GM23338 (cell line): ENCODE results near the gene FABP1. TPM values are rescaled to one million over a fixed set of nuclear protein-coding genes. Genes with fewer than 3 reads are reported as not detected.
A peak's percentile ranks its signal among the peaks of the same experiment; 100 is the strongest.

Experiments used
- ATAC-seq: fragments of 200-7000 bp; cut with Tn5 transposase; 3 replicates; pipeline ENCODE4 v1.9.1; 2020
- DNase-seq: peaks from one replicate; pipeline ENCODE4 v3.0.0-alpha.2; 2015; ENCODE audit warnings: low spot score
- H2AFZ ChIP-seq: fragments of 200-600 bp; sonication (generic); 2 replicates; pipeline ENCODE4 v1.8.0; 2016; ENCODE audit warnings: antibody characterized with exemption, mild to moderate bottlenecking, moderate library complexity
- H3F3A ChIP-seq: fragments of 200-600 bp; sonication (generic); replicated peaks from 2 replicates; pipeline ENCODE4 v1.8.0; 2017; ENCODE audit warnings: antibody characterized with exemption, mixed run types, low read depth
- H3K27ac ChIP-seq: fragments of 200-600 bp; sonication (generic); 2 replicates; pipeline ENCODE4 v1.6.1; 2016; ENCODE audit warnings: low read depth
- H3K27me3 ChIP-seq: fragments of 200-600 bp; sonication (generic); 2 replicates; pipeline ENCODE4 v1.8.0; 2016; ENCODE audit warnings: mild to moderate bottlenecking, mixed run types, moderate library complexity; ENCODE audit not compliant: insufficient read depth
- H3K36me3 ChIP-seq: fragments of 200-600 bp; sonication (generic); 2 replicates; pipeline ENCODE4 v1.8.0; 2016; ENCODE audit warnings: mild to moderate bottlenecking; ENCODE audit not compliant: insufficient read depth
- H3K4me1 ChIP-seq: fragments of 200-600 bp; sonication (generic); 2 replicates; pipeline ENCODE4 v1.8.0; 2016; ENCODE audit warnings: mild to moderate bottlenecking, moderate library complexity; ENCODE audit not compliant: insufficient read depth
- H3K4me2 ChIP-seq: fragments of 200-600 bp; sonication (generic); 2 replicates; pipeline ENCODE4 v1.7.1; 2017; ENCODE audit warnings: mixed run types
- H3K4me3 ChIP-seq: fragments of 200-600 bp; sonication (generic); 2 replicates; pipeline ENCODE4 v1.6.1; 2016; ENCODE audit warnings: mixed run types
- H3K79me2 ChIP-seq: fragments of 200-600 bp; sonication (generic); replicated peaks from 2 replicates; pipeline ENCODE4 v1.8.0; 2017; ENCODE audit warnings: mild to moderate bottlenecking; ENCODE audit not compliant: insufficient read depth
- H3K9me2 ChIP-seq: fragments of 200-600 bp; sonication (generic); 2 replicates; pipeline ENCODE4 v1.8.0; 2017; ENCODE audit not compliant: insufficient read depth
- H4K20me1 ChIP-seq: fragments of 200-600 bp; sonication (generic); replicated peaks from 2 replicates; pipeline ENCODE4 v1.8.0; 2017; ENCODE audit warnings: mild to moderate bottlenecking; ENCODE audit not compliant: insufficient read depth
- H3K27ac Mint-ChIP-seq: 2 replicates; pipeline ENCODE4 v1.8.0; 2020; ENCODE audit warnings: inconsistent platforms, mild to moderate bottlenecking, moderate library complexity, mixed read lengths
- H3K27me3 Mint-ChIP-seq: 3 replicates; pipeline ENCODE4 v1.8.0; 2022; ENCODE audit warnings: low read depth, mild to moderate bottlenecking, moderate library complexity, mixed read lengths, inconsistent platforms; ENCODE audit not compliant: insufficient read depth, poor library complexity
- H3K36me3 Mint-ChIP-seq: 3 replicates; pipeline ENCODE4 v1.8.0; 2021; ENCODE audit warnings: low read depth, mild to moderate bottlenecking, inconsistent platforms, moderate library complexity, mixed read lengths
- H3K4me1 Mint-ChIP-seq: 3 replicates; pipeline ENCODE4 v1.8.0; 2020; ENCODE audit warnings: mild to moderate bottlenecking, inconsistent platforms, mixed read lengths
- H3K4me3 Mint-ChIP-seq: 3 replicates; pipeline ENCODE4 v1.8.0; 2021; ENCODE audit warnings: moderate library complexity, mild to moderate bottlenecking, inconsistent platforms, mixed read lengths
- H3K9me3 Mint-ChIP-seq: 3 replicates; pipeline ENCODE4 v1.8.0; 2020; ENCODE audit warnings: moderate library complexity, mild to moderate bottlenecking, inconsistent platforms, mixed read lengths
- CREB1 ChIP-seq: fragments of 250-450 bp; sonication (Bioruptor Pico); IDR thresholded peaks from 2 replicates; pipeline ENCODE4 v1.5.0; 2020; ENCODE audit warnings: low read depth, mild to moderate bottlenecking, moderate library complexity
- EZH2 ChIP-seq: fragments of 200-600 bp; sonication (generic); IDR thresholded peaks from one replicate; pipeline ENCODE4 v1.8.0; 2017; ENCODE audit warnings: antibody characterized with exemption, mild to moderate bottlenecking, low read depth; ENCODE audit not compliant: unreplicated experiment
- EZH2phosphoT487 ChIP-seq: fragments of 200-600 bp; sonication (generic); IDR thresholded peaks from one replicate; pipeline ENCODE4 v1.8.1; 2018; ENCODE audit warnings: antibody characterized with exemption; ENCODE audit not compliant: unreplicated experiment
- JUNB ChIP-seq: IDR thresholded peaks from one replicate; pipeline ENCODE4 v1.6.1; 2016; ENCODE audit warnings: antibody characterized with exemption; ENCODE audit not compliant: unreplicated experiment
- STAT1 ChIP-seq: IDR thresholded peaks from one replicate; pipeline ENCODE4 v1.6.1; 2016; ENCODE audit warnings: antibody characterized with exemption; ENCODE audit not compliant: unreplicated experiment
- ZNF331 ChIP-seq: fragments of 250-450 bp; sonication (Bioruptor Pico); IDR thresholded peaks from 2 replicates; pipeline ENCODE4 v1.5.0; 2020; ENCODE audit warnings: low read depth, mild to moderate bottlenecking, moderate library complexity
- polyA plus RNA-seq: library from polyadenylated mRNA; unstranded; fragments of >200 nt; fragmentation: Nextera tagmentation; extraction: Ambion mirVana; gene quantifications from 2 replicates; pipeline ENCODE4 v1.2.1, GENCODE V29; 2016
- total RNA-seq: library from RNA; depleted of rRNA; stranded (reverse); fragments of >200 nt; shearing (Covaris generic); gene quantifications from 2 replicates; pipeline ENCODE4 v1.2.3, GENCODE V29; 2014
- TF ChIP-seq, protein P1 (sequence below): fragments of 250-450 bp; sonication (Bioruptor Pico); IDR thresholded peaks from 2 replicates; pipeline ENCODE4 v1.5.0; 2020; ENCODE audit warnings: mild to moderate bottlenecking, moderate library complexity

FABP1 gene
- total and polyA plus RNA-seq, 2 experiments from 2014 or later, result not detected

DNA sequence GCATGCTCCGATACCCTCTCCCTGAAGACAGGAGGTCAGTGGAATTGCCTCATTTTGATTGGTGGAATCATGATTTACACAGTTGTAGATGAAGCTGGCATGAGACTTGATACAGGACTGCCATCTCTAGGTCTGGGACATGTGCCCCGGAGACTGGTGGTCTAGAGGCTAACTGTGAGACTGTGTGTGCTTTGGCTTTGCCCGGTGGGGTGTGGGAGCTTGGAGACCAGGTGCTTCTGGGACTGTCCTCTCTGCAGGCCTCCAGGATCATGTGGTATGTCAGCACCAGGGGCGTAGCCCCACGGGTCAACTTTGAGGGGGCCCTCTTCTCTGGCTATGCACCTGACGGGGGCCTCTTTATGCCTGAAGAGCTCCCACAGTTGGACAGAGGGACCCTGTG lies 45.0 kb upstream of the FABP1 start:
- no peak for ATAC-seq
- H3K4me1 Mint-ChIP-seq, result peaks cover 26% of the 10 kb centered on the region
- no peak overlapping the region for H2AFZ ChIP-seq
- H3K27me3 Mint-ChIP-seq, result peaks cover 12% of the 10 kb centered on the region
- no peaks in the 10 kb centered on the region for H3K27me3 ChIP-seq
- H3K4me2 ChIP-seq, result no peak overlapping the region
- TF ChIP-seq JUNB, result no peak
- H3K36me3 Mint-ChIP-seq, result peaks cover 8% of the 10 kb centered on the region; the same call in 2 of the 3 replicates
- H3K4me3 ChIP-seq, result no peak overlapping the region
- H3K27ac ChIP-seq, result no peak overlapping the region
- no peak overlapping the region for H3K4me3 Mint-ChIP-seq
- H3K9me2 ChIP-seq, result no peaks in the 10 kb centered on the region
- H4K20me1 ChIP-seq, result no peaks in the 10 kb centered on the region
- peaks cover 10% of the 10 kb centered on the region; the same call in 2 of the 3 replicates for H3K9me3 Mint-ChIP-seq
- H3K27ac Mint-ChIP-seq, result no peak overlapping the region
- no peaks in the 10 kb centered on the region for H3K36me3 ChIP-seq
- H3K4me1 ChIP-seq, result peaks cover 16% of the 10 kb centered on the region
- no peak for DNase-seq
- H3F3A ChIP-seq, result no peaks in the 10 kb centered on the region
- no peaks in the 10 kb centered on the region for H3K79me2 ChIP-seq

DNA sequence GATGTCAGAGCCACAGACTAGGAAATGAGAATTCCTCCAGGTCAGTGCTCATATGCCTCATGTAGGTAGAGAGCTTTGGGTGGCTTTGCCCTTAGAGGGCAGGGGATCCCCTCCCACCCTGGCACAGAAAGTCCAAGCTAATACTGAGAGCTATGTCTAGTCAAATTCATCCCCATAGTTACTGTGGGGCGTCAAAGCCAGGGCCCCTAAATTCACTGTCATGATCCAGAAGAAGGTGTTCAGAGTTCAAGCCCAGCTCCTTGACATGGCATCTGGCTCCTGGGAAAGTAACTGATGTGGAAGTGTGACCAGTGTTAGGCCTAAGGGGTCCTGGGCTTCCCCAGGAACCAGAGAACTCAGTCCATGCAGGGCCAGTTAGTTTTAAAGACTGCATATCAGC lies 44.1 kb upstream of the FABP1 start:
- Histone ChIP-seq H3K79me2 (no peaks in the 10 kb centered on the region), H3K27me3 (no peaks in the 10 kb centered on the region), H3K4me3 (no peak overlapping the region), H3K9me2 (no peaks in the 10 kb centered on the region), H3F3A (no peaks in the 10 kb centered on the region), H3K27ac (no peak overlapping the region), H2AFZ (no peak overlapping the region), H3K36me3 (no peaks in the 10 kb centered on the region), H3K4me1 (peaks cover 16% of the 10 kb centered on the region), H3K4me2 (no peak overlapping the region), H4K20me1 (no peaks in the 10 kb centered on the region)
- DNase-seq (no peak), ATAC-seq (no peak)
- TF ChIP-seq ZNF331 (no peak), STAT1 (no peak), EZH2phosphoT487 (no peak), JUNB (no peak), EZH2 (no peak), CREB1 (CRISPR knock-in tag) (no peak)
- TF ChIP-seq, protein P1, sequence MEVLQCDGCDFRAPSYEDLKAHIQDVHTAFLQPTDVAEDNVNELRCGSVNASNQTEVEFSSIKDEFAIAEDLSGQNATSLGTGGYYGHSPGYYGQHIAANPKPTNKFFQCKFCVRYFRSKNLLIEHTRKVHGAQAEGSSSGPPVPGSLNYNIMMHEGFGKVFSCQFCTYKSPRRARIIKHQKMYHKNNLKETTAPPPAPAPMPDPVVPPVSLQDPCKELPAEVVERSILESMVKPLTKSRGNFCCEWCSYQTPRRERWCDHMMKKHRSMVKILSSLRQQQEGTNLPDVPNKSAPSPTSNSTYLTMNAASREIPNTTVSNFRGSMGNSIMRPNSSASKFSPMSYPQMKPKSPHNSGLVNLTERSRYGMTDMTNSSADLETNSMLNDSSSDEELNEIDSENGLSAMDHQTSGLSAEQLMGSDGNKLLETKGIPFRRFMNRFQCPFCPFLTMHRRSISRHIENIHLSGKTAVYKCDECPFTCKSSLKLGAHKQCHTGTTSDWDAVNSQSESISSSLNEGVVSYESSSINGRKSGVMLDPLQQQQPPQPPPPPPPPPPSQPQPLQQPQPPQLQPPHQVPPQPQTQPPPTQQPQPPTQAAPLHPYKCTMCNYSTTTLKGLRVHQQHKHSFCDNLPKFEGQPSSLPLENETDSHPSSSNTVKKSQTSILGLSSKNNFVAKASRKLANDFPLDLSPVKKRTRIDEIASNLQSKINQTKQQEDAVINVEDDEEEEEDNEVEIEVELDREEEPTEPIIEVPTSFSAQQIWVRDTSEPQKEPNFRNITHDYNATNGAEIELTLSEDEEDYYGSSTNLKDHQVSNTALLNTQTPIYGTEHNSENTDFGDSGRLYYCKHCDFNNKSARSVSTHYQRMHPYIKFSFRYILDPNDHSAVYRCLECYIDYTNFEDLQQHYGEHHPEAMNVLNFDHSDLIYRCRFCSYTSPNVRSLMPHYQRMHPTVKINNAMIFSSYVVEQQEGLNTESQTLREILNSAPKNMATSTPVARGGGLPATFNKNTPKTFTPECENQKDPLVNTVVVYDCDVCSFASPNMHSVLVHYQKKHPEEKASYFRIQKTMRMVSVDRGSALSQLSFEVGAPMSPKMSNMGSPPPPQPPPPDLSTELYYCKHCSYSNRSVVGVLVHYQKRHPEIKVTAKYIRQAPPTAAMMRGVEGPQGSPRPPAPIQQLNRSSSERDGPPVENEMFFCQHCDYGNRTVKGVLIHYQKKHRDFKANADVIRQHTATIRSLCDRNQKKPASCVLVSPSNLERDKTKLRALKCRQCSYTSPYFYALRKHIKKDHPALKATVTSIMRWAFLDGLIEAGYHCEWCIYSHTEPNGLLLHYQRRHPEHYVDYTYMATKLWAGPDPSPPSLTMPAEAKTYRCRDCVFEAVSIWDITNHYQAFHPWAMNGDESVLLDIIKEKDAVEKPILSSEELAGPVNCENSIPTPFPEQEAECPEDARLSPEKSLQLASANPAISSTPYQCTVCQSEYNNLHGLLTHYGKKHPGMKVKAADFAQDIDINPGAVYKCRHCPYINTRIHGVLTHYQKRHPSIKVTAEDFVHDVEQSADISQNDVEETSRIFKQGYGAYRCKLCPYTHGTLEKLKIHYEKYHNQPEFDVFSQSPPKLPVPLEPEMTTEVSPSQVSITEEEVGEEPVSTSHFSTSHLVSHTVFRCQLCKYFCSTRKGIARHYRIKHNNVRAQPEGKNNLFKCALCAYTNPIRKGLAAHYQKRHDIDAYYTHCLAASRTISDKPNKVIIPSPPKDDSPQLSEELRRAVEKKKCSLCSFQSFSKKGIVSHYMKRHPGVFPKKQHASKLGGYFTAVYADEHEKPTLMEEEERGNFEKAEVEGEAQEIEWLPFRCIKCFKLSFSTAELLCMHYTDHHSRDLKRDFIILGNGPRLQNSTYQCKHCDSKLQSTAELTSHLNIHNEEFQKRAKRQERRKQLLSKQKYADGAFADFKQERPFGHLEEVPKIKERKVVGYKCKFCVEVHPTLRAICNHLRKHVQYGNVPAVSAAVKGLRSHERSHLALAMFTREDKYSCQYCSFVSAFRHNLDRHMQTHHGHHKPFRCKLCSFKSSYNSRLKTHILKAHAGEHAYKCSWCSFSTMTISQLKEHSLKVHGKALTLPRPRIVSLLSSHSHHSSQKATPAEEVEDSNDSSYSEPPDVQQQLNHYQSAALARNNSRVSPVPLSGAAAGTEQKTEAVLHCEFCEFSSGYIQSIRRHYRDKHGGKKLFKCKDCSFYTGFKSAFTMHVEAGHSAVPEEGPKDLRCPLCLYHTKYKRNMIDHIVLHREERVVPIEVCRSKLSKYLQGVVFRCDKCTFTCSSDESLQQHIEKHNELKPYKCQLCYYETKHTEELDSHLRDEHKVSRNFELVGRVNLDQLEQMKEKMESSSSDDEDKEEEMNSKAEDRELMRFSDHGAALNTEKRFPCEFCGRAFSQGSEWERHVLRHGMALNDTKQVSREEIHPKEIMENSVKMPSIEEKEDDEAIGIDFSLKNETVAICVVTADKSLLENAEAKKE (CRISPR knock-in tag), result no peak
- peaks cover 12% of the 10 kb centered on the region for H3K27me3 Mint-ChIP-seq
- H3K4me1 Mint-ChIP-seq, result peaks cover 20% of the 10 kb centered on the region
- H3K4me3 Mint-ChIP-seq, result peak overlapping the region; percentile 86; the same call in 2 of the 3 replicates
- H3K9me3 Mint-ChIP-seq, result peaks cover 10% of the 10 kb centered on the region; the same call in 2 of the 3 replicates
- H3K36me3 Mint-ChIP-seq, result peaks cover 8% of the 10 kb centered on the region; the same call in 2 of the 3 replicates
- no peak overlapping the region for H3K27ac Mint-ChIP-seq
